Colon (tissue), 2 donors: ENCODE results near the gene ZNF331.

Source experiments
- FAIRE-seq: peaks from 2 replicates; lab custom pipeline; 2012; peaks lifted over from hg19 to GRCh38; lab: Jason Lieb, UNC
- donor health status: control.
- donor health status: control.

The ZNF331 gene

DNA sequence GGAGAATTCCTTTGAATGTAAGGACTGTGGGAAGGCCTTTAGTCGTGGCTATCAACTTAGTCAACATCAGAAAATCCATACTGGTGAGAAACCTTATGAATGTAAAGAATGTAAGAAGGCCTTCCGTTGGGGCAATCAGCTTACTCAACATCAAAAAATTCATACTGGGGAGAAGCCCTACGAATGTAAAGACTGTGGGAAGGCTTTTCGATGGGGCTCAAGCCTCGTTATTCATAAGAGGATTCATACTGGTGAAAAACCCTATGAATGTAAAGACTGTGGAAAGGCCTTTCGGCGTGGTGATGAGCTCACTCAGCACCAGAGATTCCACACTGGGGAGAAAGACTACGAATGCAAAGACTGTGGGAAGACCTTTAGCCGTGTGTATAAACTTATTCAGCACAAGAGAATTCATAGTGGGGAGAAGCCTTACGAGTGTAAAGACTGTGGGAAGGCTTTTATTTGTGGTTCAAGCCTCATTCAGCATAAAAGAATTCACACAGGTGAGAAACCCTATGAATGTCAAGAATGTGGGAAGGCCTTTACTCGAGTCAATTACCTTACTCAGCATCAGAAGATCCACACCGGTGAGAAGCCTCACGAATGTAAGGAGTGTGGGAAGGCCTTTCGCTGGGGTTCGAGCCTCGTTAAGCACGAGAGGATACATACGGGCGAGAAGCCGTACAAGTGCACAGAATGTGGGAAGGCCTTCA, 39.2 kb downstream of the ZNF331 start:
- FAIRE-seq, result no peak

DNA sequence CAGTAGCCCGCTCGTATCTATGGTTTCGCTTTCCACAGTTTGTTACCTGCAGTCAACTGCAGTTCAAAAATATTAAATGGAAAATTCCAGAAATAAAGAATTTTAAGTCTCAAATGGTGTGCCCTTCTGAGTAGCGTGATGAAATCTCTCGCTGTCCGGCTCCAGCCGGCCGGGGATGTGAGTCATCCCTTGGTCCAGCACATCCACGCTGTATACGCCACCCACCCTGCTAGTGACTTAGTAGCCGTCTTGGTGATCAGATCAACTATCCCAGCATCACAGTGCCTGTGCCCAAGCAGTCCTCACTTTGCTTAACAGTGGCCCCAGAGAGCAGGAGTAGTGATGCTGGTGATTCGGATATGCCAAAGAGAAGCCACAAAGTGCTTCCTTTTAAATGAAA, 40.0 kb downstream of the ZNF331 start:
- no peak for FAIRE-seq

DNA sequence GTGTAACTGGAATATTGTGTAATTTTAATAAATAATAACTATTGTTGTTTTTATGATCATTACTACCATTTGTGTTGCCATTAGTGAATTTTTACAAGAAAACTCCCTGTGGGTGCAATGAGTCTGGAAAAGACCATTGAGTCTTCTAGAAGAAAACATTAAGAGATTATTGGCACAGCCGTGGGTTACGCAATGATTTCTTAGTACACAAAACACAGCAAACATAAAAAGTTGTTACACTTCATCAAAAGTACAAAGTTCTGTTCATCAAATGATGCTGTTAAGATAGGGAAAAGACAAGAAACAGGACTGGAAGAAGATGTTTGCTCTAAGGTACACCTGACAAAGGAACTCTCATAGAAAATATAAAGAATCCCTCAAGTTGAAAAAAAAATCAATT, 41.6 kb downstream of the ZNF331 start:
- no peak for FAIRE-seq

DNA sequence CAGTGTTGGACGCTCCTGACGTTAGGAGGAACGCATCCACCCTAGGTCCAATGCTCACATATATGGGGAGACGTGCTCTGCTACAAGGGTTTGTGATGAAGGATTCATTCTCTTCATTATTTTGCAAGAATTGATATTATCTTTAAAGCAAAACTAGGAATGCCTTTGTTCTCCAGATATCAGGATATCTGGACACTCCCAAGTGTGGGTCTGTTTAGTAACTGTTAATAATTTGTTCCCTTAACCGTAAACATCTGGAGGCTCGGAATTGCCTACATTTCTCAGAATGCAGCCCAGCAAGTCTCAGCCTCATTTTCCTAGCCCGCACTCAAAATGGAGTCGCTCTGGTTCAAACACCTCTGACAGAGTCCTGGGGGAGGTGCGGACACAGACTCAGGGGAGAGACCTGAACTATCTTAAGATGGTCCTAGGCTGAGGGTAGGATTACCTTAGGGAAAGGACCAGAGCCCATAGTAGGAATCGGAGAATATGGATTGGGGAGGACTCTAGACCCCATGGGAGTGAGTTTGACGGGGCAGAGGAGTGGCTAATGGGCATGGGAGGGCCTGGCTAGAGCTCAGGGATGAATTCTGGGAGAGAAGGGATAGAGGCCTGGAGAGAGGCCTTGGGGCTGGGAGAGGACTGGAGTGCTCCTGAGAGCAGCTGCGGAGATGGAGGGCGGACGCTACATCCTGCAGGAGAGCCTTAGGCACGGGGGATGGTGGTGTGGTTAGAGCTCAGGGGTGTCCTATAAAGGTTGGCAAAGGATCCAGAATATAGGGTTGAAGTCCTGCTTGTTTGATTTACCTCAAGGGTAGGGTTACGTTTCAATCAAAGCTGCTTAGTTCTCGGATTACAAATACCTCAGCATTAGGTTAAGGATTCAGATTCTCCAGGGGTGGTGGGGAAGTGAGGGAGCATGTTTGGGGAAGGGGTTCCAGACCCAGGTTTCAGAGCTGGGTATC, 43.2 kb downstream of the ZNF331 start:
- FAIRE-seq, result no peak

- FAIRE-seq, result no peak
Observed at GRCh38 chr19:53581871-53582279, 43.9 kb downstream of the ZNF331 start.

DNA sequence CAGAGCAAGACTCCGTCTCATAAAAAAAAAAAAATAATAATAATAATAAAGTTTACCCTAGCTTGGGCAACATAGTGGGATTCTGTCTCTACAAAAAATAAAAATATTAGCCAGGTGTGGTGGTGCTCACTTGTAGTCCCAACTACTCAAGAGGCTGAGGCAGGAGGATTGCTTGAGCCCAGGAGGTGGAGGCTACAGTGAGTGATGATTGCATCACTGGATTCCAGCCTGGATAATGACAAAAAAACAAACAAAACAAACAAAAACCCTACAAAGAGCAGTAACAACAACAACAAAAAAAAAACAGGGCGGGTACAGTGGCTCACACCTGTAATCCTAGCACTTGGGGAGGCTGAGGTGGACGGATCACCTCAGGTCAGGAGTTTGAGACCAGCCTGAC, 45.2 kb downstream of the ZNF331 start:
- no peak for FAIRE-seq

- no peak for FAIRE-seq
Observed at GRCh38 chr19:53586277-53586691, 48.3 kb downstream of the ZNF331 start.

DNA sequence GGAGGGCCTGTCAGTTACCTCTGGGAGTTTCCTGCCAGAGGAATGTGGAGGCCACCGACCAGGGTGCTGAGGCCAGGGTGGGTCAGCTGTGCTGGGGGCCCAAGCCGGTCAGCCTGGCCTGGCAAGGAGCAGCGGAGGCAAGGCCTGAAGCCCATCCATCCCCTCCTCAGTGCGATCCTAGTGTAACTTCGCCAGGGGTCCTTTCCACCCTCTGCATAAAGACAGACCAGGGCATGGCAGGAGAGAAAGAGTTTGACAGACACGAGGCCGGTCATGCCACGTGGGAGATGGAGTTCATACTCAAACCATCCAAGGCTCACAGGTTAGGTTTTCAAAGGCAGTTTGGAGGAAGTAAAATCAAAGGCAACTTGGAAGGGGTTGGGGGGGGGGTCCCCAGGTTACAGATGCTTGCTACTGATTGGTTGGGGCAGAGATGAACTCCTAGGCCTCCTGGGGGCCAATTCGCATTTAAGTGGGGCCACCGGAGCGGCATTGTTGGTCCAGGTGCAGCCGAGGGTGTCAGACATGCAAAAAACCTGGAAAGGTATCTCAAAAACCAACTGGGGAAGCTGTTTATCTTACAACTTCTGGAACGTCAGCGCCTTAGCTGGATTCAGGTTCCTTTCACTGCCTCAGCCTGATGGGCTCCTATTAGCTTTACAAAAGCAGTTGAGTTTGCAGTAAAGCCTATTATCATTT, 57.0 kb downstream of the ZNF331 start:
- FAIRE-seq, result no peak

GRCh38 chr19:53595510-53595867, 57.5 kb downstream of the ZNF331 start:
- FAIRE-seq, result no peak

DNA sequence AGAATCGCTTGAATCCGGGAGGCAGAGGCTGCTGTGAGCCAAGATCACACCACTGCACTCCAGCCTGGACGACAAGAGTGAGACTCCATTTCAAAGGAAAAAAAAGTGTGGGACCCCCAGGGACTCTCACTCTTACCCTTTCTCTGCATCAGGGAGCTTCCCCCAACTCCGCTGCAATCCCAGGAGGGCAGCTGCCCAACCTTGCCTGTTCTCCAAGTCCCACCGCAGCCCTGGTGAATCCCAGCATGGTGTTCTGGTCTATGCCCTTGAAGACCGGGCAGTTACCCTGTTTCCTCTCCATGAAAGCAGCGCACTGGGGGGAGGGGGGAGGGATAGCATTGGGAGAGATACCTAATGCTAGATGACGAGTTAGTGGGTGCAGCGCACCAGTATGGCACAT, 58.1 kb downstream of the ZNF331 start:
- FAIRE-seq, result no peak

DNA sequence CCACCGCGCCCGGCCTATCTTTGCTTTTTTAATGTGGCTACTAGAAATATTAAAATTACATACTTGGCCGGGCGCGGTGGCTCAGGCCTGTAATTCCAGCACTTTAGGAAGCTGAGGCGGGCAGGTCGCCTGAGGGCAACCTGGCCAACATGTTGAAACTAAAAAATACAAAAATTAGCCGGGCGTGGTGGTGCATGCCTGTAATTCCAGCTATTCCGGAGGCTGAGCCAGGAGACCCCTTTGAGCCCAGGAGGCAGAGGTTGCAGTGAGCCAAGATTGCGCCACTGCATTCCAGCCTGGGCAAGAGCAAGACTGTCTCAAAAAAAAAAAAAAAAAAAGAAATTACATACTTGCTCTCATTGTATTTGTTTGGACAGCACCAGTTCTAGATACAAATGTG, 59.1 kb downstream of the ZNF331 start:
- no peak for FAIRE-seq

GRCh38 chr19:53598361-53598760, 60.4 kb downstream of the ZNF331 start:
- no peak for FAIRE-seq

GRCh38 chr19:53600217-53600616, 62.3 kb downstream of the ZNF331 start:
- FAIRE-seq, result no peak

GRCh38 chr19:53606031-53606430, 68.1 kb downstream of the ZNF331 start:
- no peak for FAIRE-seq

DNA sequence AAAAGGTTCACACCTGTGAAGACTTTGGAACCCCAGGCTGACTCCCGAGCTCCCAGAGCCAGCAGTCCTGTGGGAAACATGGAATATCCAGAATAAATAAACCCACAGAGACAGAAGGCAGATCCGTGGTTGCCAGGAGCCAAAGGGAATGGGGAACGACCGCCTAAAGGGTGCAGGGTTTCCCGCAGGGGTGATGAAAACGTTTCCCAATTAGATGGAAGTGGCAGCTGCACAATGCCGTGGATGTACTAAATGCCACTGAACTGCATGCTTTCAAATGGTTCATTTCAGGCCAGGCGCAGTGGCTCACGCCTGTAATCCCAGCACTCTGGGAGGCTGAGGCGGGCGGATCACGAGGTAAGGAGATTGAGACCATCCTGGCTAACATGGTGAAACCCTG, 70.4 kb downstream of the ZNF331 start:
- no peak for FAIRE-seq

- FAIRE-seq, result no peak
Observed at GRCh38 chr19:53612762-53613526, 75.0 kb downstream of the ZNF331 start.

GRCh38 chr19:53621885-53622740, 84.2 kb downstream of the ZNF331 start:
- no peak for FAIRE-seq

GRCh38 chr19:53624771-53625545, 87.0 kb downstream of the ZNF331 start:
- no peak for FAIRE-seq

- no peak for FAIRE-seq
Observed at GRCh38 chr19:53626486-53626885, 88.5 kb downstream of the ZNF331 start.

DNA sequence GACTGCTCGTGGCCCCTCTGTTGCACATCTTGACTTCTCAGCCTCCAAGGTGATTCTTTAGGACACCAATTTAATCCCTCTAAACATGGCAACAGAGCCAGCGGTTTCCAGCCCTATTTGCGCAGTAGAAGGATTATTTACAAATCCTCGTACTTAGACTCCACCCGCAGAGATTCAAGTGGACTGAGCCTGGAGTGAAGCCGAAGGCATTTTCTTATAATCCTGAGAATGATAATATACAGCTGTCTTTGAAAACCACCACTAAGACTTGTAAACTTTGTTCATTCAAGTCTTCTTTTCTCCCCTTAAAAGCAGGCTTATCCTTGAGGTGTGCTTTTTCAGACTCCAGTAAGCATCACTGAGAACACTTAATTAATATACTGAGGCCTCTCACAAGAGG, 89.0 kb downstream of the ZNF331 start:
- FAIRE-seq, result no peak
